Thyroid gland (tissue), 4 donors: ENCODE measurements around the gene ZNF18. TPM values are rescaled to one million over a fixed set of nuclear protein-coding genes. Genes with fewer than 3 reads are reported as not detected.

Source experiments
- DNase-seq, 2 donors: peaks; one replicate each; pipeline ENCODE4 v3.0.0-alpha.2; 2019
- H3K27ac ChIP-seq, 3 donors: fragments of 200-600 bp; sonication (generic); 1 replicate in 2 of 3; 2 replicates in 1 of 3; pipeline ENCODE4 v1.5.1; 2016 to 2019; ENCODE audit warnings: mild to moderate bottlenecking in 1 of 3, moderate library complexity in 1 of 3
- H3K27me3 ChIP-seq: fragments of 200-600 bp; sonication (generic); one replicate; pipeline ENCODE4 v1.5.1; 2019
- H3K36me3 ChIP-seq, 2 donors: fragments of 200-600 bp; sonication (generic); one replicate each; pipeline ENCODE4 v1.5.1; 2016 to 2019
- H3K4me1 ChIP-seq, 2 donors: fragments of 200-600 bp; sonication (generic); one replicate each; pipeline ENCODE4 v1.5.1; 2017 to 2019
- H3K4me3 ChIP-seq, 3 donors: fragments of 200-600 bp; sonication (generic); replicated peaks in 1 of 3; 1 replicate in 2 of 3; 2 replicates in 1 of 3; pipeline ENCODE4 v1.5.1; 2016; ENCODE audit warnings: mild to moderate bottlenecking in 1 of 3
- H3K9me3 ChIP-seq: fragments of 200-600 bp; sonication (generic); one replicate; pipeline ENCODE4 v1.5.1; 2017
- POLR2A ChIP-seq, 2 donors: fragments of 450-650 bp; IDR thresholded peaks; one replicate each; pipeline ENCODE4 v1.6.1; 2017; ENCODE audit warnings: antibody characterized with exemption in 2 of 2, mild to moderate bottlenecking in 2 of 2, moderate library complexity in 1 of 2
- WGBS, 2 donors: methylation state at CpG; one replicate each; pipeline ENCODE4 v1.1.5; 2017; 5-methylcytosine and 5-hydroxymethylcytosine counted together
- intact Hi-C: fragments of 100-400 bp; cut with DNase I; formaldehyde crosslinking; loops from one replicate; pipeline ENCODE4 v1.15.1; 2023
- total RNA-seq, 4 donors: library from RNA; depleted of rRNA; stranded (reverse); fragments of >200 nt; gene quantifications; one replicate each; pipeline ENCODE4 v1.2.3, GENCODE V29; 2016
- TF ChIP-seq, protein P1 (sequence below), 6 experiments: fragments of 200-600 bp in 3 of 6; fragments of 450-650 bp in 3 of 6; sonication (generic) in 3 of 6; IDR thresholded peaks; one replicate each; pipeline ENCODE4 v1.5.1; 2016 to 2019; ENCODE audit warnings: antibody characterized with exemption in 6 of 6, mild to moderate bottlenecking in 2 of 6, inconsistent platforms in 1 of 6, moderate library complexity in 1 of 6

The ZNF18 gene
- total RNA-seq, 4 donors from 2014 or later = 6.5 to 14.6 (median 8.6) TPM

DNA sequence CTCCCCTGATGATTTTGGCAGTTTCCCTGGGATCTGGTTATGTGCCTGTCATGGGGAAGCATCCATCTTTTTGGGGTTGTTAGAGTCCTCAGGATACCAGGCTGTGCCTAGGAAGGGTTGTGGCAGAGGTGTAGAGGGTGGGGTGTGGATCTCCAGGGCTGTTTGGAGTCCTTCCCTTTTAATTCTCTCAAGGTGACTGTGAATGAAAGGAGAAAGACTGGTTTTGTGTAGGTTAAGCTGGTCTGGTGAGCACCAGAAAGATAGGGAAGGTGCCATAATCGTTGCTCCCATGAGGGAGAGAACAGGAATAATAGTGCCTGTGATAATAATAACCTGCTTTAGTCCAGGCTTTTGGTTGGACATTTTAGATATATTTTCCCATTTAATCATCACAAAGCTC is 30.4 kb upstream of the ZNF18 start:
- no peaks in the 10 kb centered on the region for H3K9me3 ChIP-seq
- no peak for TF ChIP-seq POLR2A (IDR thresholded peaks at IDR 0.05)
- TF ChIP-seq, protein P1, sequence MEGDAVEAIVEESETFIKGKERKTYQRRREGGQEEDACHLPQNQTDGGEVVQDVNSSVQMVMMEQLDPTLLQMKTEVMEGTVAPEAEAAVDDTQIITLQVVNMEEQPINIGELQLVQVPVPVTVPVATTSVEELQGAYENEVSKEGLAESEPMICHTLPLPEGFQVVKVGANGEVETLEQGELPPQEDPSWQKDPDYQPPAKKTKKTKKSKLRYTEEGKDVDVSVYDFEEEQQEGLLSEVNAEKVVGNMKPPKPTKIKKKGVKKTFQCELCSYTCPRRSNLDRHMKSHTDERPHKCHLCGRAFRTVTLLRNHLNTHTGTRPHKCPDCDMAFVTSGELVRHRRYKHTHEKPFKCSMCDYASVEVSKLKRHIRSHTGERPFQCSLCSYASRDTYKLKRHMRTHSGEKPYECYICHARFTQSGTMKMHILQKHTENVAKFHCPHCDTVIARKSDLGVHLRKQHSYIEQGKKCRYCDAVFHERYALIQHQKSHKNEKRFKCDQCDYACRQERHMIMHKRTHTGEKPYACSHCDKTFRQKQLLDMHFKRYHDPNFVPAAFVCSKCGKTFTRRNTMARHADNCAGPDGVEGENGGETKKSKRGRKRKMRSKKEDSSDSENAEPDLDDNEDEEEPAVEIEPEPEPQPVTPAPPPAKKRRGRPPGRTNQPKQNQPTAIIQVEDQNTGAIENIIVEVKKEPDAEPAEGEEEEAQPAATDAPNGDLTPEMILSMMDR (IDR thresholded peaks at IDR 0.05) = no peak
- no peaks in the 10 kb centered on the region for H3K27me3 ChIP-seq
- DNase-seq = no peak
- no peaks in the 10 kb centered on the region for H3K36me3 ChIP-seq
- WGBS, 2 donors = 91 to 96% methylated on average over 1 of the region's 1 CpG
- H3K4me3 ChIP-seq = no peak overlapping the region
- peaks cover 35 to 56% of the 10 kb centered on the region in 2 donors for H3K4me1 ChIP-seq
- H3K27ac ChIP-seq = no peak overlapping the region
- intact Hi-C loops = no loop called here

DNA sequence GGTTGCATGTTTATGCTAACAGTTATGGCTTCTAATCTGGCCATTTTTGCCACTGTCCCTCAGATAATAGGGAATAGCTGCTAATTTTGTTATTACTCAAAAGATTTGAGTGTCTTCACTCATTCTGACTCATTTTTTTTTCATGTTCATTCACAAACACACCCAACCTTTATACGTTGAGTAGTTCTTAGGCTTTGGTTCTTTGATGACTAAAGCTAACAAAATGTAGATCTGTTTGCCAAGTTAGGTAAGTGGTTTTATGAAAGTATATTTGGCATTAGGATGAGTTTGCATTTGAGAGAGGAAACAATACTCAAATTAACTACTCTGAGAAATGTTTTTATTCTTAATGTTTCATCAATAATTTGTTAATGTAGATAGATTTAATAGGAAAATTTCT is 27.1 kb upstream of the ZNF18 start:
- Histone ChIP-seq H3K4me1 (peaks cover 45 to 57% of the 10 kb centered on the region in 2 donors), H3K36me3 (no peaks in the 10 kb centered on the region), H3K27ac (no peak overlapping the region), H3K4me3 (no peak overlapping the region), H3K27me3 (no peaks in the 10 kb centered on the region), H3K9me3 (no peaks in the 10 kb centered on the region)
- no peak for DNase-seq
- intact Hi-C loops = no loop called here
- WGBS, 2 donors = 28 to 34% methylated on average over 1 of the region's 1 CpG
- no peak for TF ChIP-seq POLR2A (IDR thresholded peaks at IDR 0.05)
- TF ChIP-seq, protein P1 (IDR thresholded peaks at IDR 0.05) = no peak

DNA sequence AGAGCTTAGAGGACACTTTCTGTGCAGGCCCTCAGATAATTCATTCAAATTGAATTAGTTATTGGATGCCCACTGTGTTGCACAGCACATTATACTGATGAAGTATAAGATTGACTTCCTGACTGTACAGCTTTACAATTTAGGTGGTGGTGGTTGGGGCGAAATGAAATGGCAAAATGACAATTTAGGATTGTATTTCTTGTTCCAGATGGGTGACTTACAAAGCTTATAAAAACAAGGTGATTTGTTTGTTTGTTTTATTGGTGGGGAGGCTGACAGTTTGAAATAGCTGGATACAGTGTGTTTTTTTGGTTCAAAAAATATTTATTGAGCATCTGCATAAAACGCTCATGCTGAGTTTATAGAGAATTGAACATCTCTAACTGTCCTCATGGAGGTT is 25.0 kb upstream of the ZNF18 start:
- H3K4me1 ChIP-seq = peaks cover 45 to 51% of the 10 kb centered on the region in 2 donors
- intact Hi-C loops = no loop called here
- H3K36me3 ChIP-seq = no peaks in the 10 kb centered on the region
- H3K27me3 ChIP-seq = no peaks in the 10 kb centered on the region
- TF ChIP-seq, protein P1 (IDR thresholded peaks at IDR 0.05) = no peak
- no peak for TF ChIP-seq POLR2A (IDR thresholded peaks at IDR 0.05)
- H3K27ac ChIP-seq = no peak overlapping the region
- DNase-seq = no peak
- H3K4me3 ChIP-seq = no peak overlapping the region
- no peaks in the 10 kb centered on the region for H3K9me3 ChIP-seq
- WGBS, 2 donors = 70 to 79% methylated on average over 2 of the region's 2 CpGs

DNA sequence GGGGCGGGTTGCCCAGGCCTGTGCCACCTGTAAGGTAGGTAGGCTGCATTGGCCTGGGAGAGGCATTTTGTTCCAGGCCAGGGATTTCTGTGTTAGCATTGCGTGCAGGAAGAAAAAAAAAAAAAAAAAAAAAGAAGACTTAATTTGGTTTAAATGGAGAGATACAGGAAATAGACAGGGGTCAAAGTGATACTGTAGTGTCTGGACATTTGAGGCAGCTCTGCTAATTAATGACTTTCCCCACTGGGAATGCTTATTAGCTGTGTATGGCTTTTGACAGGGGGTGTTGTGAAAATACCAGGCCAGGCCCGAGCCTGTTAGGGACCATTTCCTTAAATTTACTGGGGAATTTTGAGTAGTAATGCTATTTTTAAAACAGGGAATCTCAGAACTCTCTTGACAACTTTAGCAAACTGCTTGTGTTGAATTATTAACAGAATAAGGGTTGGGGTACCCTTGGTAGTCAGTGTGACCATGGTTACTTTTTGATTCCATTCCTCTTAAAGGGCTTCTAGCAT is 24.4 kb upstream of the ZNF18 start:
- H3K27me3 ChIP-seq = no peaks in the 10 kb centered on the region
- H3K4me1 ChIP-seq = peaks cover 45 to 48% of the 10 kb centered on the region in 2 donors
- intact Hi-C loops = no loop called here
- no peak for DNase-seq
- WGBS, 2 donors = 2 to 5% methylated on average over 3 of the region's 3 CpGs
- H3K36me3 ChIP-seq = no peaks in the 10 kb centered on the region
- TF ChIP-seq, protein P1 (IDR thresholded peaks at IDR 0.05) = no peak
- TF ChIP-seq POLR2A (IDR thresholded peaks at IDR 0.05) = no peak
- H3K9me3 ChIP-seq = no peaks in the 10 kb centered on the region
- peak overlapping the region; percentile 80 to 96 (median 83) for H3K4me3 ChIP-seq
- peak overlapping the region in 2 of 3 donors; percentile 82 to 94 for H3K27ac ChIP-seq

DNA sequence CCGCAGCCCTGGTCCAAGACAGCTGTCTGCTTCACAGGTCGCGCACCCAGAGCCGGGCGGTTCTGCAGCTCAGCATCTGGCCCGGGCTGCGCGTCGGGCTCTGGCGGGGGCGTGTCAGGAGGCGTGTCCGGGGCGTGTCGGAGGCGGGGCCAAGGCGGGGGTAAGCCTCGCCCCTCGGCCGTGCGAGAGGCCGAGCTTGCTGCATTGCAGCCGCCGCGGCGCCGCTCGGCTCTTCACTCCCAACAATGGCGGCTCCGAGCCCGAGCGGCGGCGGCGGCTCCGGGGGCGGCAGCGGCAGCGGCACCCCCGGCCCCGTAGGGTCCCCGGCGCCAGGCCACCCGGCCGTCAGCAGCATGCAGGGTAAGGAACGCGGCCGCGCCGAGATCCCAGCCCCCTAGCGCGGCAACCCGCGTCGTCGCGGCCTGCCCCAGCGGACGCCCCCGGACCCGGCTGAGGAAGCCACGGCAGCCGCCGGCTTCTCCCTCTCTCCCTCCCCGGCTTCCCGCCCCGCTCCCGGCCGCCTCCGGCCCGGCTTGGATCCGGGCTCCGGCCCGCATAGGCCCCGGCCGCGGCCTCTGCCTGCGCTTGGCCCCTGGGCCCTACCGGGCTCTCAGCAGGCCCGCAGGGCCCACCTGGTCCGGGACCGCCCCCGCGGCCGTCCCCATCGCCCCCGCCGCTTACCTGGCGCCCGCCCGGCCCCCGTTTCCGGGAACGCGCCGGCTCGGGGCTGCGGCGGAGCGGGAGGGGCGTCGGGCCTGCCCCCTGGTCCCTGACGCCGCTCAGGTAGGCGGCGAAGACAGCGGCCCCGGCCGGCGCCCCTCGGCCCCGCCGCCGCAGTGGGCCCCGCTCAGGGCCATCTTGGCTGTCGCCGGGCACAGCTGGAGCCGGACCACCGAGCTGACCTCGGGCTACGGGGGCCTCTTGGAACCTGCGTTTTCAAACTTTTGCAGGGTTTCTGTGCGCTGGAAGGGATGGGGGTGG is 23.7 kb upstream of the ZNF18 start, which contains the start of gene MAP2K4:
TSS of gene MAP2K4 (plus strand) at position 236 of the 981 bp plus-strand sequence. CDS start at position 246, 10 bp downstream.
- Histone ChIP-seq H3K4me3 (peak within 1 kb of the TSS; percentile 80 to 96 (median 83)), H3K4me1 (peaks cover 39 to 45% of the 10 kb centered on the region in 2 donors), H3K27ac (peak within 1 kb of the TSS; percentile 82 to 94 (median 83)), H3K27me3 (no peaks in the 10 kb centered on the region), H3K9me3 (no peaks in the 10 kb centered on the region), H3K36me3 (no peaks in the 10 kb centered on the region)
- peak; percentile 86 to 90 for DNase-seq
- intact Hi-C loops = no loop called here
- 0 to 1% methylated on average over 7 to 11 of the region's 123 CpGs for WGBS, 2 donors
- TF ChIP-seq, protein P1 (IDR thresholded peaks at IDR 0.05) = no peak
- TF ChIP-seq POLR2A (IDR thresholded peaks at IDR 0.05) = peak in 1 of 2 donors; percentile 96
